Hepatocyte (in vitro differentiated cells): Measurements from ENCODE around the gene STK26. TPM values are rescaled to one million over a fixed set of nuclear protein-coding genes. Genes with fewer than 3 reads are reported as not detected.

Experiments
- DNase-seq: peaks from one replicate; pipeline ENCODE4 v3.0.0-alpha.2; 2016; ENCODE audit warnings: low spot score
- H2AFZ ChIP-seq: fragments of 200-600 bp; sonication (generic); 2 replicates; pipeline ENCODE4 v1.6.0; 2016; ENCODE audit warnings: antibody characterized with exemption, mild to moderate bottlenecking
- H3K27ac ChIP-seq: fragments of 200-600 bp; sonication (generic); 2 replicates; pipeline ENCODE4 v1.5.1; 2016; ENCODE audit warnings: mild to moderate bottlenecking
- H3K27me3 ChIP-seq: fragments of 200-600 bp; sonication (generic); 2 replicates; pipeline ENCODE4 v1.6.1; 2016
- H3K36me3 ChIP-seq: fragments of 200-600 bp; sonication (generic); replicated peaks from 2 replicates; pipeline ENCODE4 v1.5.1; 2016; ENCODE audit warnings: low read depth; ENCODE audit not compliant: insufficient read depth
- H3K4me1 ChIP-seq: fragments of 200-600 bp; sonication (generic); 2 replicates; pipeline ENCODE4 v1.5.1; 2016; ENCODE audit warnings: mild to moderate bottlenecking, moderate library complexity; ENCODE audit not compliant: insufficient read depth
- H3K4me2 ChIP-seq: fragments of 200-600 bp; sonication (generic); 2 replicates; pipeline ENCODE4 v1.6.0; 2016
- H3K4me3 ChIP-seq: fragments of 200-600 bp; sonication (generic); 2 replicates; pipeline ENCODE4 v1.5.1; 2016; ENCODE audit warnings: mild to moderate bottlenecking
- H3K79me2 ChIP-seq: fragments of 200-600 bp; sonication (generic); 2 replicates; pipeline ENCODE4 v1.6.0; 2017; ENCODE audit warnings: mild to moderate bottlenecking
- H3K9me2 ChIP-seq: fragments of 200-600 bp; sonication (generic); replicated peaks from 2 replicates; pipeline ENCODE4 v1.6.0; 2017; ENCODE audit warnings: mild to moderate bottlenecking; ENCODE audit not compliant: insufficient read depth
- H3K9me3 ChIP-seq: fragments of 200-600 bp; sonication (generic); 2 replicates; pipeline ENCODE4 v1.5.1; 2016; ENCODE audit warnings: low read depth, mild to moderate bottlenecking
- H4K20me1 ChIP-seq: fragments of 200-600 bp; sonication (generic); 2 replicates; pipeline ENCODE4 v1.6.0; 2016; ENCODE audit warnings: mild to moderate bottlenecking; ENCODE audit not compliant: insufficient read depth, poor library complexity, severe bottlenecking
- CTCF ChIP-seq: fragments of 200-600 bp; sonication (generic); IDR thresholded peaks from 2 replicates; pipeline ENCODE4 v1.5.1; 2016; ENCODE audit warnings: antibody characterized with exemption, mild to moderate bottlenecking; ENCODE audit not compliant: poor library complexity
- EZH2 ChIP-seq: fragments of 200-600 bp; sonication (generic); IDR thresholded peaks from 2 replicates; pipeline ENCODE4 v1.6.1; 2016; ENCODE audit warnings: antibody characterized with exemption, mild to moderate bottlenecking, borderline replicate concordance
- EZH2phosphoT487 ChIP-seq: fragments of 200-600 bp; sonication (generic); IDR thresholded peaks from one replicate; pipeline ENCODE4 v1.6.1; 2018; ENCODE audit warnings: antibody characterized with exemption, mild to moderate bottlenecking, low read depth, moderate library complexity; ENCODE audit not compliant: unreplicated experiment, severe bottlenecking
- WGBS: methylation state at CpG from one replicate; pipeline ENCODE4 v1.1.6; 2016; ENCODE audit warnings: low lambda C conversion rate; ENCODE audit errors: missing lambda C conversion rate; 5-methylcytosine and 5-hydroxymethylcytosine counted together
- polyA plus RNA-seq: library from polyadenylated mRNA; unstranded; fragments of >200 nt; fragmentation: Nextera tagmentation; extraction: Ambion mirVana; gene quantifications from 2 replicates; pipeline ENCODE4 v1.2.1, GENCODE V29; 2016
- total RNA-seq: library from RNA; depleted of rRNA; stranded (reverse); fragments of >200 nt; gene quantifications from 2 replicates; pipeline ENCODE4 v1.2.3, GENCODE V29; 2014

STK26 gene
- total RNA-seq (43.3 and 48.0 TPM in 2 replicates), polyA plus RNA-seq (25.2 and 29.3 TPM in 2 replicates)

GRCh38 chrX:132022967-132023895 is at the start of gene STK26:
Gene STK26, plus strand, starts transcription at chrX:132023302. Its CDS starts 316 bp downstream, at chrX:132023618.
- WGBS, result 48% methylated on average over 70 of the region's 73 CpGs
- Histone ChIP-seq H3K27me3 (no peaks in the 10 kb centered on the region), H3K79me2 (peaks cover 24% of the 10 kb centered on the region), H3K36me3 (no peaks in the 10 kb centered on the region), H3K4me1 (no peaks in the 10 kb centered on the region), H4K20me1 (no peaks in the 10 kb centered on the region), H3K4me2 (peak within 1 kb of the TSS; percentile 84), H2AFZ (peak within 1 kb of the TSS; percentile 60), H3K4me3 (peak within 1 kb of the TSS; percentile 28), H3K9me2 (no peaks in the 10 kb centered on the region), H3K9me3 (no peaks in the 10 kb centered on the region), H3K27ac (peak within 1 kb of the TSS; percentile 88)
- DNase-seq, result peak; percentile 80
- no peak for TF ChIP-seq CTCF
- no peak for TF ChIP-seq EZH2
- TF ChIP-seq EZH2phosphoT487, result no peak

DNA sequence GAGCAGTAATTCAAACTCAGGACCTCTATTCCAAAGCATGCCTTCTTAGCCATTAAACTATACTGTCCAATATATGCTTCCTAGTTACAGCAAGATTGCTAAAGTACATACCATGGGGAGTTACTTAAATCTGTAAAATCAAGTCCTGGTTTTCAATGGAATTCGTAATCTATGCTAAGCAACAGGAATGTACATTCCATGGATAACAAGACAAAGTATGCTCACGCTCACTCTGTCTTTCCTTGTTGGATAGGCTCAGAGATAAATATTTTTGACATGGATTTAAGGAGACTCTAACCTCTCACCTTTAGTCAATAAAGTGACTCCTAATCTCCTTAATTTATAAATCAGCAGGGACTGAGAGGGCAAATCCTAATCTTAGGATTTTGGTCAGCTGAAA is 47.3 kb upstream of the STK26 start:
- no peaks in the 10 kb centered on the region for H4K20me1 ChIP-seq
- H3K27me3 ChIP-seq, result no peaks in the 10 kb centered on the region
- H3K36me3 ChIP-seq, result no peaks in the 10 kb centered on the region
- H3K79me2 ChIP-seq, result no peaks in the 10 kb centered on the region
- no peak for DNase-seq
- no peak overlapping the region for H3K27ac ChIP-seq
- H2AFZ ChIP-seq, result no peak overlapping the region
- H3K9me2 ChIP-seq, result no peaks in the 10 kb centered on the region
- H3K4me3 ChIP-seq, result no peak overlapping the region
- H3K4me1 ChIP-seq, result no peaks in the 10 kb centered on the region
- H3K4me2 ChIP-seq, result no peak overlapping the region
- 58% methylated on average over 2 of the region's 2 CpGs for WGBS
- TF ChIP-seq CTCF (no peak), EZH2phosphoT487 (no peak), EZH2 (no peak)
- no peaks in the 10 kb centered on the region for H3K9me3 ChIP-seq

GRCh38 chrX:131977619-131978018 is 45.5 kb upstream of the STK26 start:
- Histone ChIP-seq H3K27ac (no peak overlapping the region), H3K4me3 (no peak overlapping the region), H3K4me2 (no peak overlapping the region), H4K20me1 (no peaks in the 10 kb centered on the region), H3K9me2 (no peaks in the 10 kb centered on the region), H3K36me3 (no peaks in the 10 kb centered on the region), H2AFZ (no peak overlapping the region), H3K27me3 (no peaks in the 10 kb centered on the region), H3K79me2 (no peaks in the 10 kb centered on the region), H3K4me1 (no peaks in the 10 kb centered on the region), H3K9me3 (no peaks in the 10 kb centered on the region)
- no peak for DNase-seq
- no peak for TF ChIP-seq EZH2phosphoT487
- WGBS, result 62% methylated on average over 3 of the region's 3 CpGs

- Histone ChIP-seq H3K27ac (no peak overlapping the region), H2AFZ (no peak overlapping the region), H3K4me2 (no peak overlapping the region), H3K9me3 (no peaks in the 10 kb centered on the region), H4K20me1 (no peaks in the 10 kb centered on the region), H3K4me3 (no peak overlapping the region), H3K4me1 (no peaks in the 10 kb centered on the region), H3K27me3 (no peaks in the 10 kb centered on the region), H3K79me2 (no peaks in the 10 kb centered on the region), H3K36me3 (no peaks in the 10 kb centered on the region), H3K9me2 (no peaks in the 10 kb centered on the region)
- no peak for DNase-seq
- TF ChIP-seq EZH2 (no peak), CTCF (no peak), EZH2phosphoT487 (no peak)
These were observed 44.0 kb upstream of the STK26 start for GRCh38 chrX:131979116-131979515.
